PC-9 (cell line): ENCODE measurements around the gene SGSH.

Experiments used
- CTCF ChIP-seq: fragments of 200-600 bp; sonication (generic); conservative IDR thresholded peaks from 2 replicates; pipeline ENCODE4 v1.6.1; 2017; ENCODE audit warnings: mixed run types, antibody characterized with exemption, mild to moderate bottlenecking, moderate library complexity
- EZH2 ChIP-seq: fragments of 200-600 bp; sonication (generic); IDR thresholded peaks from 2 replicates; pipeline ENCODE4 v1.8.0; 2017; ENCODE audit warnings: antibody characterized with exemption, low read depth

- TF ChIP-seq CTCF (no peak), EZH2 (no peak)
Measured at GRCh38 chr17:80269405-80269807, 49.3 kb upstream of the SGSH start.
